ENCODE measurements around the gene CD8A.
"Not testable (repeated sequence)": the region's sequence is repeated elsewhere in the genome, so short reads cannot be mapped to it uniquely, and the experiment has no call there.

The CD8A gene

GRCh38 chr2:86739889-86740288 is 50.8 kb downstream of the CD8A start:
- not testable (repeated sequence) for DNase-seq (ENCODE audit: low read depth in 3 of 3, low spot score in 1 of 3)

- not testable (repeated sequence) for DNase-seq (ENCODE audit: low read depth in 3 of 3, low spot score in 1 of 3)
Measured at GRCh38 chr2:86739485-86739884, 51.2 kb downstream of the CD8A start.

GRCh38 chr2:86734896-86735295 is 55.8 kb downstream of the CD8A start:
- DNase-seq (ENCODE audit: low read depth in 3 of 3, low spot score in 1 of 3), result not testable (repeated sequence)
